Diencephalon (tissue), 1 donor: ENCODE measurements around the gene SPEG. TPM values are rescaled to one million over a fixed set of nuclear protein-coding genes. Genes with fewer than 3 reads are reported as not detected.

ENCODE experiments used
- total RNA-seq: library from RNA; depleted of rRNA; stranded (reverse); fragments of >200 nt; gene quantifications from one replicate; pipeline ENCODE4 v1.2.3, GENCODE V29; 2014

The SPEG gene
- total RNA-seq = 18.2 TPM

GRCh38 chr2:219434718-219435525 lies at the start of gene SPEG:
Gene SPEG, plus strand, starts transcription at chr2:219434843. Its CDS starts 135 bp downstream, at chr2:219434978.

DNA sequence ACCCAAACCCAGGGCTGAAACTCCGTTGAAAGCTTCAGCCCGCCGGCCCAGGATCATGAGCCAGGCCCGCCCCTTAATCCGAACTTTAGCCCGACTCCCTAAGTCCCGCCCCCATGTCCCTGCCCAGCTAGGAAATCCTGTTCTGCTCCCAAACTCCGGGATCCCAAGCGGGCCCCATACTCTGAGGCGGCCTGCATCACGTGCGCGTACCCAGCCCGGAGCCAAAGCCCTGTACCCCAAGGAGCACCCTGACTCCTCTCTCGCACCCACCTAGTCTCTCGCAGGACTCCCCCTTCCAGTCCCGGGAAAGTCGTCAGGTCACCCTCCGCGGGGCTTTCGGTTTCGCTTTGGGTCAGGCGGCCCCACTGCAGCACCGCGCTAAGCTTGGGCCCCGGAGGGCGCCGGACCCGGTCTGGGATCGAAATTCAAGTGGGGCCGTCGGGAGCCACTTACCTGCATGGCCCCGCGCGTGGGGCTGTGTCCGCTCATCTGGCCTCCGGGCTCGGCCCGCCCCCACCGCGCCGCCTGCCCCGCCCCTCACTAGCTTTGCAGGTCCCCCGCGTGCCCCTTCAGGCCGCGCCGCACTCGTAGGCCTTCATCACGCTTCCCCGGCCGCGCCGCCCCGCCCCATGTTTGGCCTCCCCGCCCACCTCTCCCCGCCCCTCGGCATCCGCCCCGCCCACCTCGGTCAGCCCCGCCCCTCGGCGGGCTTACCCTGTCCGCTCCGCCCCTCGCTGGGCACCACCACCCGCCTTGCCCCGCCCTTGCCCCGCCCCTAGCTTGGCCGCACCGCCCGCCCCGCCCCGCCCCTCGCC lies 47.1 kb upstream of the SPEG start, which contains the start of gene DNPEP:
Gene DNPEP (minus strand): TSS at position 607 of the 815 bp plus-strand sequence. CDS start 118 bp downstream, at position 489.

DNA sequence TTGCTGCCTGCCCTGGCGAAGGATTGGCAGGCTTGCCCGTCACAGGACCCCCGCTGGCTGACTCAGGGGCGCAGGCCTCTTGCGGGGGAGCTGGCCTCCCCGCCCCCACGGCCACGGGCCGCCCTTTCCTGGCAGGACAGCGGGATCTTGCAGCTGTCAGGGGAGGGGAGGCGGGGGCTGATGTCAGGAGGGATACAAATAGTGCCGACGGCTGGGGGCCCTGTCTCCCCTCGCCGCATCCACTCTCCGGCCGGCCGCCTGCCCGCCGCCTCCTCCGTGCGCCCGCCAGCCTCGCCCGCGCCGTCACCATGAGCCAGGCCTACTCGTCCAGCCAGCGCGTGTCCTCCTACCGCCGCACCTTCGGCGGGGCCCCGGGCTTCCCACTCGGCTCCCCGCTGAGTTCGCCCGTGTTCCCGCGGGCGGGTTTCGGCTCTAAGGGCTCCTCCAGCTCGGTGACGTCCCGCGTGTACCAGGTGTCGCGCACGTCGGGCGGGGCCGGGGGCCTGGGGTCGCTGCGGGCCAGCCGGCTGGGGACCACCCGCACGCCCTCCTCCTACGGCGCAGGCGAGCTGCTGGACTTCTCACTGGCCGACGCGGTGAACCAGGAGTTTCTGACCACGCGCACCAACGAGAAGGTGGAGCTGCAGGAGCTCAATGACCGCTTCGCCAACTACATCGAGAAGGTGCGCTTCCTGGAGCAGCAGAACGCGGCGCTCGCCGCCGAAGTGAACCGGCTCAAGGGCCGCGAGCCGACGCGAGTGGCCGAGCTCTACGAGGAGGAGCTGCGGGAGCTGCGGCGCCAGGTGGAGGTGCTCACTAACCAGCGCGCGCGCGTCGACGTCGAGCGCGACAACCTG lies 16.3 kb upstream of the SPEG start, which contains the start of gene DES:
Gene DES (plus strand): TSS at position 223 of the 857 bp plus-strand sequence. CDS start 86 bp downstream, at position 309.

DNA sequence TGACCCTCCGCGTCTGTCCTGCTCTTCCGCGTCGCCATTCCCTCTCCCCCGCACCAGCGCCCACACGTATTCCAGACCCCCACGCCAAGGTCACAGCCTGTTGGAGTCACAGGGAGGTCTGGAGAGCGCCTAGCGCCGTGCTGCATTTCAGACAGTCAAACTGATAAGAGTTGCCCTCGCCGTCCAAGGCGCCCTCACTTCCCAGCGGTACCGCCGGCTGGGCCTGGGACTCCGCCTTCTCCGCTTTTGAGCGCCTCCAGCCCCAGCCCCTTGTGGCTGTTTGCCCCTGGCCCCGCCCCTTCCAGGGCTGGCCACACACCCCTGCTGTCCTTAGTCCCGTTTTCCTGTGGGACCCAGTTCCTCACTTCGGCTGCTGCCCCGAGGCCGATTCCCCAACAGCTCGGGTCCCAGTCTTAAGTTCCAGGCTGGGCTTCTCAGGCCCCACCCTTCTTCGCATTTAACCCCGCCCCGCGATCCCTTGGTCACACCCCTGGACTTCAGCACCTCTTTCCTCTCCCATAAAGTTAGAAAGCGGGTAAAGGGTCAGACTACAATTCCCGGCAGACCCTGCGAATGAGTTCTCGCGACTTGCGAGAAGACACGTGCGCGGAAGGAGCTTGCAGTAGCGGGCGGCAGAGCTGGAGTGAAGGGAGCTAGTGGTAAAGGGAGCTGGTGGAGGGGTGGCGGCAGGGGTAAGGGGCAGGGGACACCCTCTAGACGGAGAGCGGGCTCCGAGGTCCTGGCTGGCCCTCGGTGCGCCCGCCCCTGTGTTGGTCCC lies 63.8 kb downstream of the SPEG start, which contains the start of gene GMPPA:
Gene GMPPA (plus strand): TSS at position 612 of the 778 bp plus-strand sequence. CDS start 1,085 bp downstream, outside the sequence.

DNA sequence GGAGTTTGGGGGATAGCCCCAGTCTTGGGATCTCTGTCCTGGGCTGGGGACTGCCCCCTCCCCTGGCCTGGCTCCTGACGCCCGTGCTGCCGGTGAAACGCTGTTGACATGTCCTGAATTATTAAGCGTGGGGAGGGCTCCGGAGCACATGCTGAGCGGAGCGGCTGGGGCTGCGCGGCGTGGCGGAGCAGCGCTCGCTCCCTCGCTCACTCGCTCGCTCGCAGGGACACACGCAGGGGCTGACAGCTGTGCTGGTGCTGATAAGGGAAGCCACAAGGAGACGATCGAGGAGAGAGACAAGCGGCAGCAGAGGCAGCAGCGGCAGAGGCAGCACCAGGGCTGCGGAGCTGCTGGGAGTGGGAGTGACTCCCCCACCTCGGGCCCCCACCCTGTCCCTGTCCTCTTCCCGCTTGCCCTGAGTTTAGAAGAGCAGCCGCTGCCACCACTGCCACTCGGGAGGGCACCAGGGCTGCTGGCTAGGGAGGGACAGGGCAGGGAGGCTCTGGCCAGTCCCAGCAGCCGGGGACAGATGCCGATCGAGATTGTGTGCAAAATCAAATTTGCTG lies 79.6 kb downstream of the SPEG start, which contains the start of gene ASIC4:
Gene ASIC4 (plus strand): TSS at position 287 of the 566 bp plus-strand sequence. CDS start 243 bp downstream, at position 530.

GRCh38 chr2:219543596-219544358 lies 109.1 kb downstream of the SPEG start, which contains the start of the genes CHPF and TMEM198:
Gene CHPF, minus strand, starts transcription at chr2:219543809. Its CDS starts 271 bp downstream, at chr2:219543538.
Gene TMEM198, plus strand, starts transcription at chr2:219544028. Its CDS starts 700 bp downstream, at chr2:219544728.

Other genes starting within 250 kb of the SPEG start
- 12.5 TPM for gene ZFAND2B, start 228.1 kb upstream of the SPEG start, total RNA-seq
- gene ABCB6, start 215.9 kb upstream of the SPEG start, total RNA-seq = 30.0 TPM
- gene ATG9A, start 205.2 kb upstream of the SPEG start, total RNA-seq = 31.8 TPM
- 29.3 TPM for gene ANKZF1, start 205.0 kb upstream of the SPEG start, total RNA-seq
- gene GLB1L, start 189.4 kb upstream of the SPEG start, total RNA-seq = 10.1 TPM
- 15.5 TPM for gene STK16, start 189.4 kb upstream of the SPEG start, total RNA-seq
- 1.2 TPM for gene TUBA4B, start 181.6 kb upstream of the SPEG start, total RNA-seq
- gene TUBA4A, start 180.9 kb upstream of the SPEG start, total RNA-seq = 16.4 TPM
- 91.6 TPM for gene DNAJB2, start 155.5 kb upstream of the SPEG start, total RNA-seq
- 66.9 TPM for gene PTPRN, start 125.4 kb upstream of the SPEG start, total RNA-seq
- 1.8 TPM for gene RESP18, start 102.1 kb upstream of the SPEG start, total RNA-seq
- 21.0 TPM for gene DNPEP, start 46.9 kb upstream of the SPEG start, total RNA-seq
- gene DES, start 16.5 kb upstream of the SPEG start, total RNA-seq = 1.4 TPM
- gene GMPPA, start 64.0 kb downstream of the SPEG start, total RNA-seq = 13.4 TPM
- gene ASIC4, start 79.6 kb downstream of the SPEG start, total RNA-seq = 10.4 TPM
- 45.0 TPM for gene CHPF, start 109.0 kb downstream of the SPEG start, total RNA-seq
- 13.8 TPM for gene TMEM198, start 109.2 kb downstream of the SPEG start, total RNA-seq
- 47.1 TPM for gene OBSL1, start 136.7 kb downstream of the SPEG start, total RNA-seq
- gene INHA, start 137.5 kb downstream of the SPEG start, total RNA-seq = 0.69 TPM
- 17.8 TPM for gene STK11IP, start 163.0 kb downstream of the SPEG start, total RNA-seq
- 50.5 TPM for gene SLC4A3, start 192.8 kb downstream of the SPEG start, total RNA-seq